NCI-H1417 treated with DMSO at 0.1 percent for 48 hours (cell line): Measurements from ENCODE around the gene CHRNA9.

Source experiments
- DNase-seq: peaks from one replicate; lab custom pipeline; 2025; lab: John Stamatoyannopoulos, UW

The CHRNA9 gene

GRCh38 chr4:40340030-40340429 lies 4.9 kb downstream of the CHRNA9 start:
- DNase-seq, result no peak

- no peak for DNase-seq
Observed at GRCh38 chr4:40347472-40347871, 12.3 kb downstream of the CHRNA9 start.

DNA sequence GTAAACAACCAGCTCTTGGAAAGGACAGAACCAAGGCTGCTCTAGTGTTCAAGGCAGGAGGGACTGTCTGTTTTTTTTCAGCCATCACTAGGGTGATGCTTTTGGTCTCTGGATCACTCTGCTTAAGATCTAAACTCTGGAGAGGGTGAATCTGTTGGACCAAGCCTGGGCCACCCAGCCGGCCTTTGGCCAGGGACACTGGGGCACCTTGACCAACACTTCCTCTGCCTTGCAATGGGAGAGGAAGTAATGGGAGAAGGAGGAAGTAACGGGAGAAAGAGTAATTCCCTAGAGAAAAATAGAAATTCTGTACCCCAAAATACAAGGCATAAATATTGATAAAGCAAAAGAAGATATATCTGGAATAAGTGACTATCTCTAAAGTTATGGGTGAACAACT lies 12.9 kb downstream of the CHRNA9 start:
- no peak for DNase-seq

- no peak for DNase-seq
Observed at GRCh38 chr4:40349561-40350198, 14.5 kb downstream of the CHRNA9 start.

DNA sequence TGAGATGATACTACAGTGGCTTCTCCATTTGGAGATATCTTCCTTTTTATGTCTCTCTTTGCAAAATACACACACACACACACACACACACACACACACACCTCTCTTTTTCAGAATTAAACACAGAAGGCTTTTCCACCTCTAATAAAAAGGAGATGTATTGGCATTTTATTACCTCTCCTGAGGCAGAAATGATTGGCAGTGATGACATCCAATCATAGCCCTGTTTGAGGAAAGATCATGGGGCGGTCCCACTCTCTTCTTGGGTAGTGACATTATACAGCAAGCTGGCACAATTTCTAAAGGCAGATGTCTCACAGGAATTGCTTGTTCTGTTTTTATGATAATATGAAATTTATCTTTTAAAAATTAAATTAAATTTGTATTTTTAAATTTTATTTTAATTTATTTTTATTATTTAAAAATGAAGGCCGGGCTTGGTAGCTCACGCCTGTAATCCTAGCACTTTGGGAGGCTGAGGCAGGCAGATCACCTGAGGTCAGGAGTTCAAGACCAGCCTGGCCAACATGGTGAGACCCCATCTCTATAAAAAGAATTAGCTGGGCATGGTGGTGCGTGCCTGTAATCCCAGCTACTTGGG lies 15.6 kb downstream of the CHRNA9 start:
- DNase-seq, result no peak

- DNase-seq, result no peak
Observed at GRCh38 chr4:40354158-40354557, 19.0 kb downstream of the CHRNA9 start.

DNA sequence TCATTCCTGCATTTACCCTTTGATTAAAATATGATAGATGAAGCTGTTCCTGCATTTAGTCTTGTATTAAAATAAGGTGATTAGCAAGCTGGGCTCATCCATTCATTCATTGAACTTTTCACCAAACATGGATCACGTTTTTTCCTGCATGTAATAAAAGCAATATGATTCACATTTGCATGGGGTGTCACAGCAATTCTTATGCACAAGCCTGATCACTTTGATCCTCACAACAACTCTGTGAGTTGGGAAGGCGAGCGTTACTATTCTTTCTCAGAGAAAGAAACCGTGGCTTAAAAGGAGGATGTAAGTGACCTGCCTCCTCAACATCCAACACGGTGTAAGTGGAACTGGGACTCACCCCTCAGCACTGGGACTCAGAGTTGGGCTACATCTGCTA lies 20.0 kb downstream of the CHRNA9 start:
- DNase-seq, result no peak

- DNase-seq, result no peak
Observed at GRCh38 chr4:40357738-40358137, 22.6 kb downstream of the CHRNA9 start.

GRCh38 chr4:40361338-40361737 lies 26.2 kb downstream of the CHRNA9 start:
- DNase-seq, result no peak

GRCh38 chr4:40363382-40363920 lies 28.3 kb downstream of the CHRNA9 start:
- no peak for DNase-seq

DNA sequence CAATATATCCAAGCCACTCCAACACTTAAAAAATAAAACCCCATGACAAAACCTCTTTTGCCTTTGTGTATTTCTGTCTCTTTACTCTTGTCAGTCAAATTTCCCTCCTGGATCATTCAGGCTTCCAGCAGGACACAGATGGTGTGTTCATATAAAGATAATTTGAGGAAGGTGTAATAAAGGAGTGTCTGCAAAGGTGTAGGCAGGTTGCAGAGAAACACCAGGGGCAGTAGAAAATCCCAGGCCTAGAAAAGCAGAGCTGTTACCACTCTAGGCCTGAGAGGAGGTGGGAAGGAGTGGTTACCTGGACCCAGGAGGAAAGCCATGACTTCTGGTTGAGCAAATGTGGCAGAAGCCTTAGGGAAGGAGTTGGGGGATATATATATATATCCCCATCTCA lies 28.8 kb downstream of the CHRNA9 start:
- DNase-seq, result no peak

- no peak for DNase-seq
Observed at GRCh38 chr4:40365766-40366165, 30.6 kb downstream of the CHRNA9 start.

DNA sequence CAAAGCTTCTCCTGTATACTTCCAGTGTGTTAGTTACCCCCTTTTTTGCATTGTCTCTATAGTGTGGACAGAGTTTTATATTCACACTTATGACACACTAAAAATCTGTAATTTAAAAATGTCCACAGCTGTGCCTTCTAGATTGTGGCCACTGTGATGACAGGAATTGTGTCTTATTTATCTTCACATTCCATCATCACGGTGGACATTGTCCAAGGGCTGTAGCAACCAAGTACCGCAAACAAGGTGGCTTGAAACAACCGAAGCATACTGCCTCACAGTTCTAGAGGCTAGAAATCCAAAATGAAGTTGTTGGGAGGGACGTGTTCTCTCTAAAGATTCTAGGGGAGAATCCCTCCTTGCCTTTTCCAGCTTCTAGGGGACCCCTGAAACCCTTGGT lies 32.3 kb downstream of the CHRNA9 start:
- no peak for DNase-seq

DNA sequence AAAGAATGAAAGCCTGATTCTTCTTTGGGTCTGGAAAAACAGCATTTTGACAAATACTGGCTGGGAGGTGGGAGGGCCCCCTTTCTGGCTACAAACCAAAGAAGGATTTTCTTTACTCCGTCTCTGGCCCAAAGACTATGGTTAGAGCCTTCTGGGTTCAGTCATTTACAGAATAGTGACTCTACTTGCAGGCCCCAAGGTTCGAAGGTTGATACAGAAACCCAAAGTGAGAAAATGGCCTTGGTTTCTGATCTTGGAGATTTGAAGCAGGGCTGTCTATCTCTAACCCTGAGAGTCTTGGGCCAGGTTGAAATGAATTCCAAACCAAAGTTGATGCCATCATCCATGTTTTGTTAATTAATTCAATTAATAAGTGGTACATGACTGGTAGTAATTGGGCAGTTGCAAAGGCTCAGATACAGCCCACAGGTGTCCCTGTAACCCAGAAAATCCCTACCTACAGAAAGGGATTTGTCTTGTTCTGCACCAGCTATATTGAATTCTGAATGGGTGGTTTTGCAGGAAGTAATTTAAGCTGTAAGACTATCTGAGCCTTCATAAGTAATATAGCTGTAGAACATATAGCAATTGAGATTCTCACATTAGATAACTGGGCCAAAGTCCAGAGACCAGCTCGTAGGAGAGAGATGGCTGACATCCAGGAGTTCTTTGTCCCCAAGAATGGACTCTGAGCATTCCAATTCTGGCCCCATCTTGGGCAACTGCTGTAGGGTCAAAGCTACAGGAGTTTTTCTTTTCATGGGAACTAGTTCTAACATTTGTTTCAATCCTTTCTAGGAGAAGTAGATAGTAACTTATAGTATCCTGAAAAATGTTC lies 34.5 kb downstream of the CHRNA9 start:
- DNase-seq, result no peak

DNA sequence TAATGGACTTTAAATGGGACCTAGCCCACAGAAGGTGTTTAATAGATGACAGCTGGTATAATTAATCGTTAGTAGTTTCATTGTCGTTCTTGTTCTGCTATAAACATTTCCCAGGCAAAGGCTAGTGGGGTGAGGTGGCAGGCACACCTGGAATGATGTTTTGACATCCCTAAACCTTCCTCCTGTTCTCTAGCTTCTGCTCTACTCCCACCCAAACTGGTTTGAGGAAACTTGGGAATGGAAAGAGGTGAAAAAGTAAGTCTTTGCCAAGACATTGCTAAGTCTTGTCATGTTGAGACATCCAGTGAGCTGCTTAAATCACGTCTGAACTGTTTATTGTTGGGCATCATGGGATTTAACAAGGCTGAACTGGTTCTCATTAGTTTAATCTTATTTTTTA lies 37.5 kb downstream of the CHRNA9 start:
- no peak for DNase-seq

- no peak for DNase-seq
Observed at GRCh38 chr4:40373636-40374035, 38.5 kb downstream of the CHRNA9 start.

- DNase-seq, result no peak
Observed at GRCh38 chr4:40375095-40375494, 40.0 kb downstream of the CHRNA9 start.

GRCh38 chr4:40375620-40376019 lies 40.5 kb downstream of the CHRNA9 start:
- DNase-seq, result no peak

DNA sequence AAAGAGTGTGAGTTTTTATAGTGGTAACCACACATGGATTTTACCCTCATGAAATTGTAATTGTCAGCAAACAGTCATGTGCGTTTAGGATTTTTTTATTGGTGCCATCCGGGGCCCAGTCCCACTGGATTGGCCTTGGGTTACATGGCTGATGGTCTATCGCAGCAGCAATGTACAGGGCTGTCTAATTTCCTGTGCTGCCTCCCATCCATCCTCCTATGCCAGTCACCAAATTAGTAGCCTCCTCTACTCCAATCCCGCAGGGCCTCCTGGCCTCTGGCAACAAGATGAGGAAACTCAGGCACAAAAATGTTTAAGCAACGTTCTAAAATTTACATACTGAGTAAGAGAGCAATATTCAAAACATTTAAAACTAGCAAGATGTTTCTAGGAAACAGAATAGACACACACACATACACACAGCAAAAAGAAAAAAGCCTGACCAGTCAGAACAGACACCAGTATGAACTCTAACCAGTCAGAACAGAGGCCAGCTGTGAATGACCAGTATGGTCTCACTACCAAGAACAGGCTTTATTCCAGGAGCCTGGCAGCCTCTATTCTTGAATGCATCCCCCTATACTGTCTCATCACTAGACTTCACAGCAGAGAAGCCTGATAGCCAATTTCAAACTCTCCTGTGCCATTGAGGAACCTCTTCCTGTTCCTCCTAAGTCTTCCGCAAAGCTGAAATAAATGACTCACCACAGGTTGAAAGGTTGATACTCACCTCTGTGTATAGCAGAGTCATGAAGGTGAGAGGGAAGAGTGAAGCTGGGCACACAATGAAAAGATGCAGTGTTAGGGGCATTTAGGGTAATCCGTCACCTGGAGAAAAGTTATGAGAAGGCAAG lies 42.6 kb downstream of the CHRNA9 start:
- no peak for DNase-seq

GRCh38 chr4:40378619-40379018 lies 43.5 kb downstream of the CHRNA9 start:
- DNase-seq, result no peak

GRCh38 chr4:40379248-40379647 lies 44.1 kb downstream of the CHRNA9 start:
- no peak for DNase-seq

DNA sequence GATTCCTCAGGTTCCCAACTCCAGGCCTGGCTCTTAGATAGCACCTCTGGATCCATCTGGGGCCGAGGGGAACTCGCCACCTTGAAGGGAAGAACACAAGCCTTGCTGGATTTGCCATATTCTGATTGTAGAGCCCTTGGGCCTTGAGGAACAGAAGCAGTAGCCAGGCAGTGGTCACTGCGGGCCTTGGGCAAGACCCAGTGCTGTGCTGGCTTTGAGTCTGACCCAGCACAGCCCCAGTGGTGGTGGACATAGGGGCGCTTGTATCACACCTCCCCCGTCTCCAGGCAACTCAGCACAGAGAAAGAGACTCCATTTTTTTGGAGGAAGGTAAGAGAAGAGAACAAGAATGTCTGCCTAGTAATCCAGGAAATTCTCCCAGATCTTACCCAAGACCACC lies 45.5 kb downstream of the CHRNA9 start:
- no peak for DNase-seq
